Endothelial cell of umbilical vein (primary cell): Measurements from ENCODE around the gene SIPA1.

ENCODE experiments used
- EZH2 ChIP-seq: IDR thresholded peaks from 2 replicates; pipeline ENCODE4 v1.6.1; 2012; ENCODE audit warnings: borderline replicate concordance, low read depth, mild to moderate bottlenecking, moderate library complexity, low read length, inconsistent platforms; ENCODE audit not compliant: severe bottlenecking
- GATA2 ChIP-seq: IDR thresholded peaks from 2 replicates; pipeline ENCODE4 v1.7.0; 2011; ENCODE audit warnings: low read depth, mild to moderate bottlenecking, moderate library complexity, mixed read lengths, low read length; ENCODE audit not compliant: insufficient read length, insufficient read depth
- JUN ChIP-seq: IDR thresholded peaks from 2 replicates; pipeline ENCODE4 v1.6.1; 2011; ENCODE audit warnings: borderline replicate concordance, low read depth; ENCODE audit not compliant: insufficient read length, insufficient read depth
- MYC ChIP-seq: IDR thresholded peaks from one replicate; pipeline ENCODE4 v1.6.1; 2011; ENCODE audit warnings: mild to moderate bottlenecking, low read depth, low read length
- POLR2A ChIP-seq: IDR thresholded peaks from 2 replicates; pipeline ENCODE4 v1.6.1; 2012; ENCODE audit warnings: low read depth, mild to moderate bottlenecking, control low read depth, low read length
- POLR2AphosphoS5 ChIP-seq: IDR thresholded peaks from 2 replicates; pipeline ENCODE4 v1.6.1; 2012; ENCODE audit warnings: low read depth, mild to moderate bottlenecking, control low read depth, low read length, moderate library complexity; ENCODE audit not compliant: insufficient read depth
- TF ChIP-seq, protein P1 (sequence below), 2 donors: IDR thresholded peaks; 1 replicate in 1 of 2; 2 replicates in 1 of 2; pipeline ENCODE4 v1.5.1; 2011; ENCODE audit warnings: low read length in 2 of 2, mild to moderate bottlenecking in 2 of 2, moderate library complexity in 2 of 2, control low read depth in 1 of 2, inconsistent platforms in 1 of 2, low read depth in 1 of 2; ENCODE audit not compliant: insufficient read depth in 1 of 2; ENCODE audit errors: extremely low read depth in 1 of 2
- TF ChIP-seq, protein P2 (sequence below): IDR thresholded peaks from 2 replicates; pipeline ENCODE4 v1.6.1; 2011; ENCODE audit not compliant: insufficient read depth, insufficient read length

DNA sequence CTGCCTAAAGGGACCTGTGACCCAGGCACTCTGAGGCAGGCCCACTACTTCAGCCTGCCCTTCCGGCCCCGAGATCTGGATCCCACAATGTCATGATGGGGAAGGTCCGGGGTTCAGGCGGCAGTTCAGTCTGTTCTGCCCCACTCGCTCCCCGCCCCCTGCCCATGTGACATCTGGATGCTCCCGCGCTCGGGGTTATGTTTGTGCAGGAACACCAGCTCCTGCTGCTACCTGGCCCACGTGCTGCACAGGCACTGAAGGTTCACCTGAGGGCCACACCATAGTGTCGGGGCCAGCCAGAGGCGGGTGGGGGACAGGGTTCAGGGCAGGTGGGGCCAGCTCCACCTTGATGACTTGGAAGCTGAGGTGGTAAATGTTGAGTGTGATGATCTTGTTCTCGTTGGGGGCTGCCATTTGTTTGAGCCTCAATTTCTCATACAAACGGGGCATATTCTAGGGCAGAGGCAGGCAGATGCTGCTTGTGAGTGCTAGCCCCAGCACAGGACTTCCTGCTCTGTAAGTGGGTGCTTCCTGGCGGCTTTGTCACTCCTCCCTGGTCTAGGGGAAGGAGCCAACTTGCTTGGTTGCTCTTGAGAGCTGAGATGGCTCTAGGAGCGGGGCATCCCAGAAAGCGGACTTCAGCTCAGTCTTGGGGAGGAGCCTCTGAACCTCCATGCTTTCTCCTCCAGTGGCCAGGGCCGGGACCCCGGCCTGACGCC lies 4.4 kb upstream of the SIPA1 start:
- TF ChIP-seq, protein P1, sequence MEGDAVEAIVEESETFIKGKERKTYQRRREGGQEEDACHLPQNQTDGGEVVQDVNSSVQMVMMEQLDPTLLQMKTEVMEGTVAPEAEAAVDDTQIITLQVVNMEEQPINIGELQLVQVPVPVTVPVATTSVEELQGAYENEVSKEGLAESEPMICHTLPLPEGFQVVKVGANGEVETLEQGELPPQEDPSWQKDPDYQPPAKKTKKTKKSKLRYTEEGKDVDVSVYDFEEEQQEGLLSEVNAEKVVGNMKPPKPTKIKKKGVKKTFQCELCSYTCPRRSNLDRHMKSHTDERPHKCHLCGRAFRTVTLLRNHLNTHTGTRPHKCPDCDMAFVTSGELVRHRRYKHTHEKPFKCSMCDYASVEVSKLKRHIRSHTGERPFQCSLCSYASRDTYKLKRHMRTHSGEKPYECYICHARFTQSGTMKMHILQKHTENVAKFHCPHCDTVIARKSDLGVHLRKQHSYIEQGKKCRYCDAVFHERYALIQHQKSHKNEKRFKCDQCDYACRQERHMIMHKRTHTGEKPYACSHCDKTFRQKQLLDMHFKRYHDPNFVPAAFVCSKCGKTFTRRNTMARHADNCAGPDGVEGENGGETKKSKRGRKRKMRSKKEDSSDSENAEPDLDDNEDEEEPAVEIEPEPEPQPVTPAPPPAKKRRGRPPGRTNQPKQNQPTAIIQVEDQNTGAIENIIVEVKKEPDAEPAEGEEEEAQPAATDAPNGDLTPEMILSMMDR (IDR thresholded peaks at IDR 0.05; ENCODE audit: extremely low read depth in 1 of 2, insufficient read depth in 1 of 2, low read depth in 1 of 2, low read length in 2 of 2): no peak
- TF ChIP-seq POLR2A (no peak), MYC (no peak), EZH2 (no peak), POLR2AphosphoS5 (no peak), JUN (no peak), GATA2 (no peak)
- TF ChIP-seq, protein P2, sequence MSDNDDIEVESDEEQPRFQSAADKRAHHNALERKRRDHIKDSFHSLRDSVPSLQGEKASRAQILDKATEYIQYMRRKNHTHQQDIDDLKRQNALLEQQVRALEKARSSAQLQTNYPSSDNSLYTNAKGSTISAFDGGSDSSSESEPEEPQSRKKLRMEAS: no peak
